ENCODE data around the gene ANKMY1. TPM values are rescaled to one million over a fixed set of nuclear protein-coding genes. Genes with fewer than 3 reads are reported as not detected.
"Not testable (repeated sequence)": the region's sequence is repeated elsewhere in the genome, so short reads cannot be mapped to it uniquely, and the experiment has no call there.

Gene ANKMY1
- total and polyA plus RNA-seq, 2 experiments from 2014 or later = 9.2 to 11.1 TPM

DNA sequence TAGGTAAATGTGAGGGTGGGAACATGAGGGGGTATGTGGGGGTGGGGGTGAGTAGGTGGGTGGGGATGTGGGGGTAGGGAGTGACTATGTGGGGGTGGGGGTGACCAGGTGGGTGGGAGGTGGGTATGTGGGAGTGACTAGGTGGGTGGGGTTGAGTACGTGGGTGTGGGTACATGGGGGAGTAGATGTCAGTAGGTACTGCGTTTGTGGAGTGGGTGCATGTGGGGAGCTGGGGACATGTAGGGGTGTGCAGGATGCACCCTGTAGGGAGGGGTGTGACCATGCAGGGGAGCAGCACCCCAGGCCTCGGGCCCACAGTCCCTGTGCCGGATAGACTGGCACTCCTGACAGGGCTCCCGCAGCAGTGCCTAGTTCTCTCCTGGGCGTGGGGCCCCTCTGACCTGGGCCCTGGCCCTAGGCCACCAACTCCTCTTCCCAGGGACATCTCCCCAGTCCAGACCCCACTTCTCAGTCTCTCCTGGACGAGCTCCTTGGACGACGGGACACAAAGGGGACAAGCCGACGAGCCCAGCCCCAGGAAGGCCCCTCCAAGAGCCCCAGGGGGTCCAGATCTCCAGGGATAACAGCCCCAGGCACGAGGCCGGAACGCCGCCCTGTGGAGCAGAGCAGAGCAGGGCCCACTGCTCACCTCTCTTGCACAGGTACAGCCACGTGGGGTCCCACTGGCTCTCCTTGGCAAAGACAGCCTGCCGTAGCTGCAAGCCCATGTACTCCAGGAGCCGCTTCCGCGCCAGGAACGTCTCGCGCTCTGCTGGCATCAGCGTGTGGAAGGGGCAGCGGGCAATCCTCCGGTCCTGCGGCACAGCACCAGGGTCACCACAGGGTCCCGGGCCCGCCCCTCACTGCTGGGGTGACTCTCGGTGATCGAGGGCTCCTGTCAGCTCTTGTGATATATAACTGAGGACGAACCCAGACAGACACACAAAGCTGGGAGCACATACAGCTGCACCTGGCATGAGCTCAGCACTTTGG is 58.2 kb downstream of the ANKMY1 start:
- H3K27me3 ChIP-seq = no peaks in the 10 kb centered on the region
- peak; percentile 2 for DNase-seq (ENCODE audit: low spot score)
- H4K20me1 ChIP-seq (ENCODE audit: insufficient read depth, poor library complexity, severe bottlenecking) = no peaks in the 10 kb centered on the region
- H3K4me2 ChIP-seq = no peak overlapping the region
- no peaks in the 10 kb centered on the region for H3K4me1 ChIP-seq (ENCODE audit: insufficient read depth)
- no peak overlapping the region for H2AFZ ChIP-seq
- H3K9me3 ChIP-seq (ENCODE audit: low read depth) = no peaks in the 10 kb centered on the region
- no peak overlapping the region for H3K27ac ChIP-seq
- H3K36me3 ChIP-seq (replicated peaks; ENCODE audit: insufficient read depth, low read depth) = no peaks in the 10 kb centered on the region
- 88% methylated on average over 30 of the region's 32 CpGs for WGBS (ENCODE audit: low lambda C conversion rate, missing lambda C conversion rate)
- H3K4me3 ChIP-seq = no peak overlapping the region
- no peaks in the 10 kb centered on the region for H3K9me2 ChIP-seq (replicated peaks; ENCODE audit: insufficient read depth)
- H3K79me2 ChIP-seq = no peaks in the 10 kb centered on the region
- TF ChIP-seq EZH2phosphoT487 (IDR thresholded peaks at IDR 0.05; ENCODE audit: low read depth, severe bottlenecking, unreplicated experiment) (no peak), EZH2 (IDR thresholded peaks at IDR 0.05; ENCODE audit: borderline replicate concordance) (no peak)
- TF ChIP-seq, protein P1, sequence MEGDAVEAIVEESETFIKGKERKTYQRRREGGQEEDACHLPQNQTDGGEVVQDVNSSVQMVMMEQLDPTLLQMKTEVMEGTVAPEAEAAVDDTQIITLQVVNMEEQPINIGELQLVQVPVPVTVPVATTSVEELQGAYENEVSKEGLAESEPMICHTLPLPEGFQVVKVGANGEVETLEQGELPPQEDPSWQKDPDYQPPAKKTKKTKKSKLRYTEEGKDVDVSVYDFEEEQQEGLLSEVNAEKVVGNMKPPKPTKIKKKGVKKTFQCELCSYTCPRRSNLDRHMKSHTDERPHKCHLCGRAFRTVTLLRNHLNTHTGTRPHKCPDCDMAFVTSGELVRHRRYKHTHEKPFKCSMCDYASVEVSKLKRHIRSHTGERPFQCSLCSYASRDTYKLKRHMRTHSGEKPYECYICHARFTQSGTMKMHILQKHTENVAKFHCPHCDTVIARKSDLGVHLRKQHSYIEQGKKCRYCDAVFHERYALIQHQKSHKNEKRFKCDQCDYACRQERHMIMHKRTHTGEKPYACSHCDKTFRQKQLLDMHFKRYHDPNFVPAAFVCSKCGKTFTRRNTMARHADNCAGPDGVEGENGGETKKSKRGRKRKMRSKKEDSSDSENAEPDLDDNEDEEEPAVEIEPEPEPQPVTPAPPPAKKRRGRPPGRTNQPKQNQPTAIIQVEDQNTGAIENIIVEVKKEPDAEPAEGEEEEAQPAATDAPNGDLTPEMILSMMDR (IDR thresholded peaks at IDR 0.05; ENCODE audit: poor library complexity) = no peak

DNA sequence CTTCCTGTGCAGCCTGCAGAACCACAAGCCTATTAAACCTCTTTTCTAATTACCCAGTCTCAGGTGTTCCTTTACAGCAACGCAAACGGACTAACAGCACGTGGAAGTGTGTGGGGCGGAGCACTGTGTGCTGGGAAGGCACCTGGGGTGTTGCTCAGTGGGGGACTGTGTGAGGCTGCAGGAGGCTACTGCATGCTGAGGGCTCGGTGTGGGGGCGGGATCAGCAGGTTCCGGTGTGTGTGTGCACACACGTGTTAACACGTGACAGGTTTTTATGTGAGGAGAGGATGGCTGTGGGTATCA is 58.9 kb downstream of the ANKMY1 start:
- no peaks in the 10 kb centered on the region for H3K9me2 ChIP-seq (replicated peaks; ENCODE audit: insufficient read depth)
- TF ChIP-seq, protein P1 (IDR thresholded peaks at IDR 0.05; ENCODE audit: poor library complexity) = no peak
- TF ChIP-seq EZH2 (IDR thresholded peaks at IDR 0.05; ENCODE audit: borderline replicate concordance) (no peak), EZH2phosphoT487 (IDR thresholded peaks at IDR 0.05; ENCODE audit: low read depth, severe bottlenecking, unreplicated experiment) (no peak)
- 95% methylated on average over 9 of the region's 9 CpGs for WGBS (ENCODE audit: low lambda C conversion rate, missing lambda C conversion rate)

DNA sequence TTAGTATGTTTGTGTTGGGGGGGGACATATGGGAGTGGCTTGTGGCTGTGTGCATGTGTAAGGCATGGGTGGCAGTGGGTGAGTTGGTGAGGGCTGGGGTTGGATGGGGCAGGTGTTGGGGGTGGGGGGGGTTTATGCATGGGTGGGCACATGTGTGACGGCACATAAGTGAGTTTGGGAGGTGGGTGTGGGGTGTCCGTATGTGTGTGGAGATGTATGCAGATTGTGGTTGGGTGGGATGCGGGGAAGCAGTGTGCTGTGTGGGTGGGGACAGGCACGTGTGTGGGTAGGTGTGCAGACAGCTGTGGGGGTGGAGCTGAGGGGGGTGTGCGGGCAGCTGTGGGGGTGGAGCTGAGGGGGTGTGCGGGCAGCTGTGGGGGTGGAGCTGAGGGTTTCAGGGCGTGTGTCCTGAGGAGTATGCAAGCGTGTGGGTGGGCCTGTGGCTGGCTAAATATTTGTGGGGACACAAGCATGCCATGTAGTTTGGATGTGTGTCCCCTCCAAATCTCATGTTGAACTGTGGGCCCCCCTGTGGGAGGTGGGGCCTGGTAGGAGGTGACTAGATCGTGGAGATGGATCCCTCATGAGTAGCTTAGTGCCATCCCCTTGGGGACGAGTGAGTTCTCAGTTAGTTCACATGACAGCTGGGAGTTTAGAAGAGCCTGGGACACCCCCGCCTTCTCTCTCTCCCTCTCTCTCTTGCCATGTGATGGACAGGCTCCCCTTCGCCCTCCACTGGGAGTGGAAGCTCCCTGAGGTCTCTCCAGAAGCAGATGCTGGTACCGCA is 59.4 kb downstream of the ANKMY1 start:
- H3K79me2 ChIP-seq = no peaks in the 10 kb centered on the region
- H3K27me3 ChIP-seq = no peaks in the 10 kb centered on the region
- H3K36me3 ChIP-seq (replicated peaks; ENCODE audit: insufficient read depth, low read depth) = no peaks in the 10 kb centered on the region
- H3K9me3 ChIP-seq (ENCODE audit: low read depth) = no peaks in the 10 kb centered on the region
- DNase-seq (ENCODE audit: low spot score) = peak; percentile 1
- no peaks in the 10 kb centered on the region for H4K20me1 ChIP-seq (ENCODE audit: insufficient read depth, poor library complexity, severe bottlenecking)
- H3K4me3 ChIP-seq = no peak overlapping the region
- WGBS (ENCODE audit: low lambda C conversion rate, missing lambda C conversion rate) = 93% methylated on average over 5 of the region's 13 CpGs
- no peaks in the 10 kb centered on the region for H3K4me1 ChIP-seq (ENCODE audit: insufficient read depth)
- H3K4me2 ChIP-seq = no peak overlapping the region
- H3K27ac ChIP-seq = no peak overlapping the region
- TF ChIP-seq EZH2 (IDR thresholded peaks at IDR 0.05; ENCODE audit: borderline replicate concordance) (no peak), EZH2phosphoT487 (IDR thresholded peaks at IDR 0.05; ENCODE audit: low read depth, severe bottlenecking, unreplicated experiment) (no peak)
- TF ChIP-seq, protein P1 (IDR thresholded peaks at IDR 0.05; ENCODE audit: poor library complexity) = no peak
- H3K9me2 ChIP-seq (replicated peaks; ENCODE audit: insufficient read depth) = no peaks in the 10 kb centered on the region
- no peak overlapping the region for H2AFZ ChIP-seq

More for the DNA sequence above, 58.9 kb downstream of the ANKMY1 start:
- Histone ChIP-seq H3K27ac (no peak overlapping the region), H3K27me3 (no peaks in the 10 kb centered on the region), H3K4me3 (no peak overlapping the region), H3K36me3 (replicated peaks; ENCODE audit: insufficient read depth, low read depth) (no peaks in the 10 kb centered on the region), H3K79me2 (no peaks in the 10 kb centered on the region), H3K9me3 (ENCODE audit: low read depth) (no peaks in the 10 kb centered on the region), H3K4me1 (ENCODE audit: insufficient read depth) (no peaks in the 10 kb centered on the region), H2AFZ (no peak overlapping the region), H4K20me1 (ENCODE audit: insufficient read depth, poor library complexity, severe bottlenecking) (no peaks in the 10 kb centered on the region), H3K4me2 (no peak overlapping the region)
- peak; percentile 1 for DNase-seq (ENCODE audit: low spot score)

DNA sequence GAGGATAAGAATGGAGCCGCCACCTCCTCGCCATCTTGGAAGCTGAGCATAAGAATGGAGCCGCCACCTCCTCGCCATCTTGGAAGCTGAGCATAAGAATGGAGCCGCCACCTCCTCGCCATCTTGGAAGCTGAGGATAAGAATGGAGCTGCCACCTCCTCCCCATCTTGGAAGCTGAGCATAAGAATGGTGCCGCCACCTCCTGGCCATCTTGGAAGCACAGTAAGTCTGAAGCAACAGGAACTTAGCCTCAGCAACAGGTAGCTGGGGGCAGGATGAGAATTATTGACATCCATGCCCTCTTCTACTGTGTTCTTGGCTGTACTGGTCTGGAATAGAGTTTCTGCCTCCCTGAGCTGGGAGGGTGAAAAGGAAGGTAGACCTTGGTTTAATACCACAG is 60.7 kb downstream of the ANKMY1 start:
- H3K4me1 ChIP-seq (ENCODE audit: insufficient read depth) = not testable (repeated sequence)
- peak; percentile 5 for DNase-seq (ENCODE audit: low spot score)
- WGBS (ENCODE audit: low lambda C conversion rate, missing lambda C conversion rate) = 98% methylated on average over 7 of the region's 7 CpGs

DNA sequence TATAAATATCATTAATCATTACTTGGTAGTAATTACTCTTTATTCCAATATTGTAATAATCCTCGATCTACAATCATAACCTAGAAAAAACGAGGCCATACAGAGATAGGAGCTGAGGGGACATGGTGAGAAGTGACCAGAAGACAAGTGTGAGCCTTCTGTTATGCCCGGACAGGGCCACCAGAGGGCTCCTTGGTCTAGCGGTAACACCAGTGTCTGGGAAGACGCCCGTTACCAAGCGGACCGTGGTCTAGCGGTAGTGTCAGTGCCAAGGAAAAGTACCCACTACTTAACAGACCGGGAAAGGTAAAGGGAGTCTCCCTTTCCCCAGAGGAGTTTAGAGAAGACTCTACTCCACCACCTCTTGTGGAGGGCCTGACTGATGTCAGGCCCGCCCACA is 62.8 kb downstream of the ANKMY1 start:
- not testable (repeated sequence) for H2AFZ ChIP-seq; H3K36me3 ChIP-seq (replicated peaks; ENCODE audit: insufficient read depth, low read depth); H3K79me2 ChIP-seq; H3K4me1 ChIP-seq (ENCODE audit: insufficient read depth); H3K4me3 ChIP-seq; H4K20me1 ChIP-seq (ENCODE audit: insufficient read depth, poor library complexity, severe bottlenecking); H3K27ac ChIP-seq; H3K4me2 ChIP-seq; H3K9me2 ChIP-seq (replicated peaks; ENCODE audit: insufficient read depth); H3K27me3 ChIP-seq
- DNase-seq (ENCODE audit: low spot score) = peak; percentile 14
- WGBS (ENCODE audit: low lambda C conversion rate, missing lambda C conversion rate) = 73% methylated on average over 11 of the region's 11 CpGs
- peaks cover 16% of the 10 kb centered on the region for H3K9me3 ChIP-seq (ENCODE audit: low read depth)

More for the DNA sequence above, 60.7 kb downstream of the ANKMY1 start:
- not testable (repeated sequence) for H3K27ac ChIP-seq; H3K79me2 ChIP-seq; H3K4me3 ChIP-seq; H2AFZ ChIP-seq; H3K9me2 ChIP-seq (replicated peaks; ENCODE audit: insufficient read depth); H3K36me3 ChIP-seq (replicated peaks; ENCODE audit: insufficient read depth, low read depth); H3K9me3 ChIP-seq (ENCODE audit: low read depth); H3K4me2 ChIP-seq; H4K20me1 ChIP-seq (ENCODE audit: insufficient read depth, poor library complexity, severe bottlenecking); H3K27me3 ChIP-seq

Measured in hepatocyte (in vitro differentiated cells).